ENCODE data around the gene ZBTB5. TPM values are rescaled to one million over a fixed set of nuclear protein-coding genes. Genes with fewer than 3 reads are reported as not detected.
"Not testable (repeated sequence)": the region's sequence is repeated elsewhere in the genome, so short reads cannot be mapped to it uniquely, and the experiment has no call there.

The ZBTB5 gene
- total and polyA plus RNA-seq, 4 donors, result 3.2 to 21.9 (median 8.3) TPM

DNA sequence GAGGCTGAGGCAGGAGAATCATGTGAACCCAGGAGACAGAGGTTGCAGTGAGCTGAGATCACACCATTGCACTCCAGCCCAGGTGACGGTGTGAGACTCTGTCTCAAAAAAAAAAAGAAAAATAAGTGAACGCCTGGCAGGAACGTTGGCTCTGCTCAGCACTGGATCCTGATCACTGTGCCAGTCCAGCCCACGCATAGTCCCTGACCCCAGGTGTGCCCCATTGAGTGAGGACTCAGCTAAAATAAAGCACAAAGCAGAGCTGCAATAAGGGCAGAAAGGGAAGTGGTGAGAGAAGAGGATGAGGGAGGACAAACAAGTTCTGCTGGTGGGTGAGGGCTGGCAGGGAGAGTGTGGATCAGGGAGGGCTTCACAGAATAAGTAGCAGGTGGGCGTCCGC, 38.4 kb downstream of the ZBTB5 start:
- Histone ChIP-seq H3K9ac (ENCODE audit: insufficient read depth in 1 of 2, low read length in 2 of 2) (no peak overlapping the region), H3K36me3 (ENCODE audit: control insufficient read depth in 4 of 4, insufficient read depth in 4 of 4, low read length in 4 of 4) (peaks cover under 1 to 46% (median 17%) of the 10 kb centered on the region in 4 donors), H3K27me3 (ENCODE audit: control insufficient read depth in 3 of 3, insufficient read depth in 3 of 3, low read length in 2 of 3) (no peaks in the 10 kb centered on the region), H3K27ac (ENCODE audit: low read depth in 1 of 2, low read length in 1 of 2) (no peak overlapping the region), H3K4me3 (no peak overlapping the region), H3K4me1 (ENCODE audit: control insufficient read depth in 5 of 5, insufficient read depth in 5 of 5, low read length in 5 of 5) (peaks cover 0 to 23% (median 14%) of the 10 kb centered on the region in 5 donors), H3K9me3 (ENCODE audit: control insufficient read depth in 4 of 4, insufficient read depth in 3 of 4, low read length in 3 of 4) (no peaks in the 10 kb centered on the region)
- DNase-seq, result no peak
- 93% methylated on average over 6 of the region's 6 CpGs for WGBS, 2 donors
- no peak for ATAC-seq (ENCODE audit: insufficient read depth, low FRiP score)
- no peak for TF ChIP-seq CTCF (IDR thresholded peaks at IDR 0.05; ENCODE audit: control extremely low read depth, extremely low read depth)

- not testable (repeated sequence) for DNase-seq; H3K4me3 ChIP-seq; H3K9me3 ChIP-seq (ENCODE audit: control insufficient read depth in 4 of 4, insufficient read depth in 3 of 4, low read length in 3 of 4); ATAC-seq (ENCODE audit: insufficient read depth, low FRiP score); H3K9ac ChIP-seq (ENCODE audit: insufficient read depth in 1 of 2, low read length in 2 of 2); H3K27ac ChIP-seq (ENCODE audit: low read depth in 1 of 2, low read length in 1 of 2); H3K27me3 ChIP-seq (ENCODE audit: control insufficient read depth in 3 of 3, insufficient read depth in 3 of 3, low read length in 2 of 3)
- H3K36me3 ChIP-seq (ENCODE audit: control insufficient read depth in 4 of 4, insufficient read depth in 4 of 4, low read length in 4 of 4), result peaks cover 0 to 45% (median 12%) of the 10 kb centered on the region in 4 donors
- H3K4me1 ChIP-seq (ENCODE audit: control insufficient read depth in 5 of 5, insufficient read depth in 5 of 5, low read length in 5 of 5), result peaks cover 0 to 23% (median 14%) of the 10 kb centered on the region in 5 donors
- WGBS, 2 donors, result 96 to 97% methylated on average over 15 of the region's 15 CpGs
These were observed 38.8 kb downstream of the ZBTB5 start for GRCh38 chr9:37426431-37426830.

GRCh38 chr9:37425298-37425752, 39.9 kb downstream of the ZBTB5 start:
- Histone ChIP-seq H3K4me1 (ENCODE audit: control insufficient read depth in 5 of 5, insufficient read depth in 5 of 5, low read length in 5 of 5) (peaks cover 0 to 23% (median 14%) of the 10 kb centered on the region in 5 donors), H3K27ac (ENCODE audit: low read depth in 1 of 2, low read length in 1 of 2) (no peak overlapping the region), H3K9me3 (ENCODE audit: control insufficient read depth in 4 of 4, insufficient read depth in 3 of 4, low read length in 3 of 4) (no peaks in the 10 kb centered on the region), H3K9ac (ENCODE audit: insufficient read depth in 1 of 2, low read length in 2 of 2) (no peak overlapping the region), H3K36me3 (ENCODE audit: control insufficient read depth in 4 of 4, insufficient read depth in 4 of 4, low read length in 4 of 4) (peaks cover 0 to 37% (median 11%) of the 10 kb centered on the region in 4 donors), H3K27me3 (ENCODE audit: control insufficient read depth in 3 of 3, insufficient read depth in 3 of 3, low read length in 2 of 3) (no peaks in the 10 kb centered on the region), H3K4me3 (no peak overlapping the region)
- no peak for TF ChIP-seq CTCF (IDR thresholded peaks at IDR 0.05; ENCODE audit: control extremely low read depth, extremely low read depth)
- DNase-seq, result no peak
- WGBS, 2 donors, result 82 to 90% methylated on average over 11 of the region's 11 CpGs
- no peak for ATAC-seq (ENCODE audit: insufficient read depth, low FRiP score)

DNA sequence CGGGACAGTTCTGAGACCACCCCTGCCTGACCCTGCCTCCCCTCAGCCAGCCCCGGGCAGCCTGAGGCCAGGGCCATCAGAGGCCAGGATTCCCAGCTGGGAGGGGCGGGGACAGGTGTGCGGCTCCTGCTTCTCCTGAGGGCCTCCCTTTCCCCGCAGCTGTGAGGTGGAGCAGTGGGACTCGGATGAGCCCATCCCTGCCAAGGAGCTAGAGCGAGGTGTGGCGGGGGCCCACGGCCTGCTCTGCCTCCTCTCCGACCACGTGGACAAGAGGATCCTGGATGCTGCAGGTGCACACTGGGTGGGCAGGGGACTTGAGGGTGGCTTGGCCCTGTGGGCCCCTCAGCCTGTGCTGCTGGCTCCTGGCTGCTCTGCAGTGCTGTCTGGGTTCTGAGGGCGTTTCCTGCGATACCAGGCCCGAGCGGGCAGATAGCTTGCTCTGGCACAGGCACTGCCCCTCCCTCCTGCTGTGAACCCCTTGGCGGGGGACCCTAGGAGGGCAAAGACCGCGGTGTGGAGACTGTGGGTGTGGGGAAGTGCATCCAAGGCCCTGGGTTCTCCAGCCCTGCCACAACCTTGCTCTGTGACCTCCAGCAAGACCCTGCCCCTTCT, 40.5 kb downstream of the ZBTB5 start:
- H3K4me3 ChIP-seq, result no peak overlapping the region
- no peak for DNase-seq
- 88 to 92% methylated on average over 16 to 18 of the region's 18 CpGs for WGBS, 2 donors

More for the DNA sequence above, 40.5 kb downstream of the ZBTB5 start:
- no peaks in the 10 kb centered on the region for H3K27me3 ChIP-seq (ENCODE audit: control insufficient read depth in 3 of 3, insufficient read depth in 3 of 3, low read length in 2 of 3)
- no peaks in the 10 kb centered on the region for H3K9me3 ChIP-seq (ENCODE audit: control insufficient read depth in 4 of 4, insufficient read depth in 3 of 4, low read length in 3 of 4)
- H3K27ac ChIP-seq (ENCODE audit: low read depth in 1 of 2, low read length in 1 of 2), result no peak overlapping the region
- H3K4me1 ChIP-seq (ENCODE audit: control insufficient read depth in 5 of 5, insufficient read depth in 5 of 5, low read length in 5 of 5), result peaks cover 0 to 23% (median 14%) of the 10 kb centered on the region in 5 donors
- ATAC-seq (ENCODE audit: insufficient read depth, low FRiP score), result no peak
- H3K9ac ChIP-seq (ENCODE audit: insufficient read depth in 1 of 2, low read length in 2 of 2), result no peak overlapping the region
- peaks cover 0 to 32% (median 11%) of the 10 kb centered on the region in 4 donors for H3K36me3 ChIP-seq (ENCODE audit: control insufficient read depth in 4 of 4, insufficient read depth in 4 of 4, low read length in 4 of 4)
- no peak for TF ChIP-seq CTCF (IDR thresholded peaks at IDR 0.05; ENCODE audit: control extremely low read depth, extremely low read depth)

Data from lung (tissue), 12 donors.